ENCODE measurements around the gene KTN1.

Gene KTN1

DNA sequence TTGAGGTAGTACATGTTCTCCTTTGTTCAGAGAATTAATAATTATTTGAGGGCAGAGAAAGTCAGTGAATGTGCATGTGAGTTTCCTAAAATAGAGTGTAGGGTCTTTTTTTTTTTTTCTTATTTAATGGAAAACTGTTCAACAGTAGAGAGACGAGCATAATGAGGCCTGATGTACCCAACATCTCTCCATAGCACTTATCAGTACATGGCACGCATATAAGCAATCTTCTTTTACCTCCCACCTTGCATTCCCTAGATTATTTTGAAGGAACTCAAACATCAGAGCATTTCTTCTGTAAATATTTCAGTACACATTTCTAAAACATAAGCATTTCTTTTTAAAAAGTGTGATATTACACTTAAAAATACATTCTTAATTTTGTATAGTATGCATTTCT lies 87.8 kb downstream of the KTN1 start:
- no peak overlapping the region for H3K27ac ChIP-seq (ENCODE audit: low read depth, low read length, poor library complexity, severe bottlenecking)
- no peak overlapping the region for H2AFZ ChIP-seq (ENCODE audit: low read length)
- peaks cover 49% of the 10 kb centered on the region for H3K36me3 ChIP-seq (ENCODE audit: insufficient read depth, low read length)
- no peak overlapping the region for H3K4me3 ChIP-seq (ENCODE audit: low read depth, low read length, poor library complexity, severe bottlenecking)
- no peaks in the 10 kb centered on the region for H3K9me2 ChIP-seq (ENCODE audit: low read depth, low read length)
- TF ChIP-seq CTCF (IDR thresholded peaks at IDR 0.05; ENCODE audit: low read length) = no peak
- no peak for TF ChIP-seq EZH2 (IDR thresholded peaks at IDR 0.05; ENCODE audit: borderline replicate concordance, low read length)
- no peaks in the 10 kb centered on the region for H4K20me1 ChIP-seq (ENCODE audit: insufficient read depth, low read length)
- H3K4me2 ChIP-seq (ENCODE audit: low read length) = no peak overlapping the region
- H3K4me1 ChIP-seq (ENCODE audit: insufficient read depth, low read length, severe bottlenecking) = no peaks in the 10 kb centered on the region
- H3K79me2 ChIP-seq (ENCODE audit: insufficient read depth, low read length) = no peaks in the 10 kb centered on the region
- no peaks in the 10 kb centered on the region for H3K9me3 ChIP-seq (ENCODE audit: low read length)
- H3F3A ChIP-seq (ENCODE audit: insufficient read depth, low read length) = no peaks in the 10 kb centered on the region
- H3K9ac ChIP-seq (ENCODE audit: low read length) = no peak overlapping the region
- no peaks in the 10 kb centered on the region for H3K27me3 ChIP-seq (ENCODE audit: insufficient read depth, low read length)

GRCh38 chr14:55671641-55672040 lies 91.6 kb downstream of the KTN1 start:
- Histone ChIP-seq H3K27ac (ENCODE audit: low read depth, low read length, poor library complexity, severe bottlenecking) (no peak overlapping the region), H3K4me2 (ENCODE audit: low read length) (no peak overlapping the region), H3F3A (ENCODE audit: insufficient read depth, low read length) (no peaks in the 10 kb centered on the region), H3K36me3 (ENCODE audit: insufficient read depth, low read length) (peaks cover 50% of the 10 kb centered on the region), H3K27me3 (ENCODE audit: insufficient read depth, low read length) (no peaks in the 10 kb centered on the region), H3K9ac (ENCODE audit: low read length) (no peak overlapping the region), H4K20me1 (ENCODE audit: insufficient read depth, low read length) (no peaks in the 10 kb centered on the region), H3K9me3 (ENCODE audit: low read length) (no peaks in the 10 kb centered on the region), H3K4me3 (ENCODE audit: low read depth, low read length, poor library complexity, severe bottlenecking) (no peak overlapping the region), H3K79me2 (ENCODE audit: insufficient read depth, low read length) (no peaks in the 10 kb centered on the region), H2AFZ (ENCODE audit: low read length) (no peak overlapping the region), H3K9me2 (ENCODE audit: low read depth, low read length) (no peaks in the 10 kb centered on the region), H3K4me1 (ENCODE audit: insufficient read depth, low read length, severe bottlenecking) (no peaks in the 10 kb centered on the region)
- no peak for TF ChIP-seq CTCF (IDR thresholded peaks at IDR 0.05; ENCODE audit: low read length)
- TF ChIP-seq EZH2 (IDR thresholded peaks at IDR 0.05; ENCODE audit: borderline replicate concordance, low read length) = no peak

DNA sequence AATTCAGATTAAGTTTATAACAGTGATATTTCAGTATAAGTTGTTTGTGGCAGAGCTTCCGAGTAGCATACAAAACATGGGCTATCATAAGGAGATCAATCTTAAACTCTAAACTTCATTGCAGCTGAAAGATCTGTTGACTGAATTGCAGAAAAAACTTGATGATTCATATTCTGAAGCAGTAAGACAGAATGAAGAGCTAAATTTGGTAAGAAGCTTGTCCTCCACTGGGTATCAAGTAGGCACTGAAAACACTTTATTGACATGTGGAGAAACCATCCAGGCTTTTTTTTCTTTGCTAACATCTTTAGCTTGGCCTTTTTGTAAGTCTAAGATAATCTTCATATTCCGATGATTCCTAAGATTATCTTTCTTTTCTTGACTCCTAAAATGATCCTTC lies 93.0 kb downstream of the KTN1 start:
- H3K36me3 ChIP-seq (ENCODE audit: insufficient read depth, low read length) = peaks cover 52% of the 10 kb centered on the region
- no peak overlapping the region for H3K4me2 ChIP-seq (ENCODE audit: low read length)
- no peaks in the 10 kb centered on the region for H4K20me1 ChIP-seq (ENCODE audit: insufficient read depth, low read length)
- no peak for TF ChIP-seq EZH2 (IDR thresholded peaks at IDR 0.05; ENCODE audit: borderline replicate concordance, low read length)
- no peak for TF ChIP-seq CTCF (IDR thresholded peaks at IDR 0.05; ENCODE audit: low read length)
- H3K27me3 ChIP-seq (ENCODE audit: insufficient read depth, low read length) = no peaks in the 10 kb centered on the region
- no peaks in the 10 kb centered on the region for H3K4me1 ChIP-seq (ENCODE audit: insufficient read depth, low read length, severe bottlenecking)
- H3K79me2 ChIP-seq (ENCODE audit: insufficient read depth, low read length) = no peaks in the 10 kb centered on the region
- H2AFZ ChIP-seq (ENCODE audit: low read length) = no peak overlapping the region
- H3F3A ChIP-seq (ENCODE audit: insufficient read depth, low read length) = no peaks in the 10 kb centered on the region
- H3K27ac ChIP-seq (ENCODE audit: low read depth, low read length, poor library complexity, severe bottlenecking) = no peak overlapping the region
- H3K9me2 ChIP-seq (ENCODE audit: low read depth, low read length) = no peaks in the 10 kb centered on the region
- no peak overlapping the region for H3K4me3 ChIP-seq (ENCODE audit: low read depth, low read length, poor library complexity, severe bottlenecking)
- no peaks in the 10 kb centered on the region for H3K9me3 ChIP-seq (ENCODE audit: low read length)
- H3K9ac ChIP-seq (ENCODE audit: low read length) = no peak overlapping the region

All from OCI-LY1 (cell line).